Measurements from ENCODE around the gene TNNC1. TPM values are rescaled to one million over a fixed set of nuclear protein-coding genes. Genes with fewer than 3 reads are reported as not detected.
A peak's percentile ranks its signal among the peaks of the same experiment; 100 is the strongest.

Gene TNNC1
- polyA plus RNA-seq, 1 donor from 2014 or later: 2.2 TPM

DNA sequence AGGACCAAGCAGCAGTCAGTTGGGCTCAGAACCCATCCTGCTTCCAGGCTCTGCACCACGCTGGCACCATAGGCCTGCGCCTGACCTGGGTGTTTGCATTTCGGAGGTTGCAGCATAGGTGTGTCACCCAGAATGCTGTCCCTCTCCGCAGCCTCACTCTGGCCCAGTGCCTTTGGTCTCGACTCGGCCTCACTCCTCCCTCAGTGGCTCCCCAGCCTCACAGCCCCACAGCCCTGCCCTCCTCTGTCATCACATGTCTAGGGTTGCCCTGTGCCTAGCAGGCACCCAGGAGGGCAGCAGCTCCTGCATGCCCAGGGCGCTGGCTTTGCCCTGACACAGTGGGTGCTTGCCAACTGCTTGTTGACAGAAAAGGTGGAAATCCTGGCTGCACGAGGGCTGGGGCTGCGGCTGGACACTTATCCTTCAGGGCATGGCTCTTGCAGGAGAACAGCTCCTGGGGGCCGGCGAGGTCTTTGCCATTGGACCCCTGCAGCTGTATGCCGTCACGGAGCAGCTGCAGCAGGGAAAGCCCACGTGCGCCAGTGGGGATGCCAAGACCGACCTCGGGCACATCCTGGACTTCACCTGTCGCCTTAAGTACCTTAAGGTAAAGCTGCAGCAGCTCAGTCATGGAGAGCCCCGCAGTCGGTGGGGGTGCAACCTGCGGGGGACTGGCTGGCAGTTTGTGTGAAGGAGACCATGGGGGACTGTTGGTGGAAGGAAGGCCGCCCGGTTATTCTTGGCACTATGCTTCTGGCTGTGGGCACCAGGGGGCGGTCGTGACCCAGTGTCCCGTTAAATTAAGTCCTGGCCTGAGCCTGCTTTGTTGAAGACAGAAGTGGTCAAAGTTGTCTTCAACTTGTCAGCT lies 17.8 kb upstream of the TNNC1 start:
- Histone ChIP-seq H3F3A (ENCODE audit: insufficient read depth, low read length, poor library complexity, severe bottlenecking) (no peaks in the 10 kb centered on the region), H3K27me3 (ENCODE audit: insufficient read depth, low read depth, low read length) (no peaks in the 10 kb centered on the region), H3K4me2 (ENCODE audit: low read length) (no peak overlapping the region), H3K36me3 (ENCODE audit: insufficient read depth, low read length) (peaks cover 14% of the 10 kb centered on the region), H3K27ac (ENCODE audit: low read length) (no peak overlapping the region), H3K9ac (ENCODE audit: low read length) (no peak overlapping the region), H3K79me2 (replicated peaks; ENCODE audit: insufficient read depth, low read length) (peaks cover 6% of the 10 kb centered on the region), H3K9me2 (ENCODE audit: insufficient read depth, low read length) (no peaks in the 10 kb centered on the region), H3K4me3 (ENCODE audit: low read length) (no peak overlapping the region), H4K20me1 (ENCODE audit: insufficient read depth) (no peaks in the 10 kb centered on the region), H2AFZ (ENCODE audit: low read depth, low read length) (no peak overlapping the region), H3K9me3 (ENCODE audit: low read length) (no peaks in the 10 kb centered on the region)
- TF ChIP-seq MXI1 (conservative IDR thresholded peaks at IDR 0.05; ENCODE audit: poor library complexity, severe bottlenecking) (no peak), CTCF (IDR thresholded peaks at IDR 0.05; ENCODE audit: poor library complexity, severe bottlenecking) (peak; percentile 33)

DNA sequence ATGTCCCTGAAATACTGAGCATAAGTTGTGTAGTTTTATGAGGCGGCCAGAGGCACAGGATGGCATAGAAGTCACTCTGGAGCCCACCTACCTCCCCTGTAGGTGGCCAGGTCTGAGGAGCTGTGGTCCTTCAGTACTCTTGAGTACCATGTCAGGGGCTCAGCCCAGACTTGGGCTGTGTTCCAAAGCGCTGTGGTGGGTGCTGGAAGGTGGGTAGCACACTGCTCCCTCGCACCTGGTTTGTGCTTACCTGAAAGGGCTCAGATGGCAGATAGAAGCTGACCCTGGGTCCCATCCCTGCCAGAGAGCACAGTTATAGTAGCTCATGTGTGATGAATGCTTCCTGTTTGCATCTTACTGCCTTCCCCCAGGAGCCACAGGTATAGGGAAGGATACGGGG lies 17.1 kb upstream of the TNNC1 start:
- H3K27me3 ChIP-seq (ENCODE audit: insufficient read depth, low read depth, low read length): no peaks in the 10 kb centered on the region
- peaks cover 14% of the 10 kb centered on the region for H3K36me3 ChIP-seq (ENCODE audit: insufficient read depth, low read length)
- no peak overlapping the region for H3K4me3 ChIP-seq (ENCODE audit: low read length)
- peaks cover 12% of the 10 kb centered on the region for H3K79me2 ChIP-seq (replicated peaks; ENCODE audit: insufficient read depth, low read length)
- H3F3A ChIP-seq (ENCODE audit: insufficient read depth, low read length, poor library complexity, severe bottlenecking): no peaks in the 10 kb centered on the region
- TF ChIP-seq TAF1 (IDR thresholded peaks at IDR 0.05; ENCODE audit: low read depth) (no peak), RAD21 (conservative IDR thresholded peaks at IDR 0.05) (no peak), REST (IDR thresholded peaks at IDR 0.05; ENCODE audit: borderline replicate concordance) (no peak), SMC3 (conservative IDR thresholded peaks at IDR 0.05; ENCODE audit: poor library complexity) (no peak), CTCF (IDR thresholded peaks at IDR 0.05; ENCODE audit: poor library complexity, severe bottlenecking) (no peak), POLR2AphosphoS5 (IDR thresholded peaks at IDR 0.05) (no peak), MXI1 (conservative IDR thresholded peaks at IDR 0.05; ENCODE audit: poor library complexity, severe bottlenecking) (no peak), EP300 (conservative IDR thresholded peaks at IDR 0.05; ENCODE audit: poor library complexity, severe bottlenecking) (no peak), EZH2 (IDR thresholded peaks at IDR 0.05; ENCODE audit: borderline replicate concordance, insufficient read depth, low read length, poor library complexity, severe bottlenecking) (no peak)
- no peak overlapping the region for H3K27ac ChIP-seq (ENCODE audit: low read length)
- no peaks in the 10 kb centered on the region for H3K9me3 ChIP-seq (ENCODE audit: low read length)
- H3K9ac ChIP-seq (ENCODE audit: low read length): no peak overlapping the region
- no peak overlapping the region for H3K4me2 ChIP-seq (ENCODE audit: low read length)
- H3K9me2 ChIP-seq (ENCODE audit: insufficient read depth, low read length): no peaks in the 10 kb centered on the region
- no peak overlapping the region for H2AFZ ChIP-seq (ENCODE audit: low read depth, low read length)
- H4K20me1 ChIP-seq (ENCODE audit: insufficient read depth): no peaks in the 10 kb centered on the region

Data from neural cell (in vitro differentiated cells).